ENCODE data around the gene GPR152.
"Not testable (repeated sequence)": the region's sequence is repeated elsewhere in the genome, so short reads cannot be mapped to it uniquely, and the experiment has no call there.

Gene GPR152

GRCh38 chr11:67410984-67411784, 41.3 kb downstream of the GPR152 start:
- no peak for DNase-seq (ENCODE audit: low read depth in 1 of 2, low spot score in 1 of 2)

DNA sequence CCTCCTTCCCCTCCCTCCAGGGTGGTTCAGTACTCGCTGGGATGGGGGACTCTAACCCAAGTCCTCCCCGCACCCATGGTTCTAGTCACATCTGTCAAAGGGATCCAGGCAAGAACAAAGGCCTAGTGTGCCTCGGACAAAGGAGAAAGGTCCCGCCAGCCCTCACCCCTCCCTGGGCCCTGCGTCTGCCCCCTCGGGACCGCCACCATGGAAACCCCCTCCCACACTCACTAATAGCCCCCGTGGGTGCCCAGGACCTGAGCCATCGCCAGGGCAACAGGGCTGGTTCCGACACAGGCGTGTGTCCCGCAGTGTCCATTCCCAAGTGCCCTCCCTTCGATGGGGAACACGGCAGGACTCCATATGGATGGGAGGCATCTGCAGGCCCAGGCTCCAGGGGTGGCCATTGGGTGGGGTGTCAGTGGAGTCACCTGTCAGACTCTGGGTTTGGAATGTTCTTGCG, 42.1 kb downstream of the GPR152 start:
- DNase-seq (ENCODE audit: low read depth in 1 of 2, low spot score in 1 of 2), result no peak

GRCh38 chr11:67409781-67410368, 42.7 kb downstream of the GPR152 start:
- DNase-seq (ENCODE audit: low read depth in 1 of 2, low spot score in 1 of 2), result no peak

DNA sequence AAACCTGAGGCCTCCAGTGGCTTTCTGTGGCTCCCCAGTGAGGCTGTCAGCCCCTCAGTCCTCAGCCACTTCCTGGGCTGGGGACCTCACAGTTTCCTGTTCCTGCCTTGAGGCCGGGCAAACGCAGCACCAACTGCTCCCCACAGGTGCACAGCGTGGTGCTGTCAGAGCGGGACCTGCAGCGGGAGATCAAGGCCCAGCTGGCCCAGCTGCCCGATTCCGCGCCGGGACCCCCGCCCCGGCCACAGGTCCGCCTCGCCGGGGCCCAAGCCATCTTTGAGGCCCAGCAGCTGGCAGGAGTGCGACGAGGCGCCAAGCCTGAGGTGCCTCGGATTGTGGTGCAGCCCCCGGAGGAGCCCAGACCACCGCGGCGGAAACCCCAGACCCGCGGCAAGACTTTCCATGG, 43.3 kb downstream of the GPR152 start:
- peak in 1 of 2 donors; percentile 56 for DNase-seq (ENCODE audit: low read depth in 1 of 2, low spot score in 1 of 2)

DNA sequence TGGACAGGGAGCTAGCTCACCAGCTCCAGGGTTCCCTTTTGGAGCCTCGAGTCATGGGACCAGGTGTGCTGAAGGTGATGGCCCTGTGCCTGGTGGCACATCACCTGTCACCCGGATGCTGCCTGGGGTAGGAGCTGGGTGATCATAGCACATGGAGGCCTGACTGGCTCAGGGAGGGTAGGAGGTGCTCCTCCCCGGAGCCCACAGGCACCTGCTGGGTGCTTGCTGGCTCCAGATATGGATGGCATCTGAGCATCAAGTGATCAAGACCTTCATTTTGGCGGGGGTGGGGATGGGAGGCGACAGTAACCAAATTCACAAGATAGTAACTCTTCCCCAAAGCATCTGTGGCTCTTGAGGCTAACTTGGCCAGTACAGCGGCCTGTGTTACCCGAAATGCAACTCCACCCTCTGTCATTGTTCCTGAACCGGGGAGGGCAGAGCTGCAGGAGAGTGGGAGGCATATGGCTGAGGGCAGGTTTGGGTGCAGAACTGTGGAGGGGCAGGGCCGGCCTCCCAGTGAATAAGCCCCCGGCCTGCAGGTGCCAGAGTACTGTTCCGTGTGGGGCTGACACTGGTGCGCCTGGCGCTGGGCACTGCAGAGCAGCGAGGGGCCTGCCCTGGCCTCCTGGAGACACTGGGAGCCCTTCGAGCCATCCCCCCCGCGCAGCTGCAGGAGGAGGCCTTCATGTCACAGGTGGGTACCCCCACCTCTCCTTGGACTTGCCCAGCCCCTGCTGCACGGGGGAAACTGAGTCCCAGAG, 43.9 kb downstream of the GPR152 start:
- DNase-seq (ENCODE audit: low read depth in 1 of 2, low spot score in 1 of 2), result no peak

GRCh38 chr11:67407688-67408163, 44.8 kb downstream of the GPR152 start:
- no peak for DNase-seq (ENCODE audit: low read depth in 1 of 2, low spot score in 1 of 2)

- DNase-seq (ENCODE audit: low read depth in 1 of 2, low spot score in 1 of 2), result no peak
Measured at GRCh38 chr11:67406969-67407687, 45.4 kb downstream of the GPR152 start.

DNA sequence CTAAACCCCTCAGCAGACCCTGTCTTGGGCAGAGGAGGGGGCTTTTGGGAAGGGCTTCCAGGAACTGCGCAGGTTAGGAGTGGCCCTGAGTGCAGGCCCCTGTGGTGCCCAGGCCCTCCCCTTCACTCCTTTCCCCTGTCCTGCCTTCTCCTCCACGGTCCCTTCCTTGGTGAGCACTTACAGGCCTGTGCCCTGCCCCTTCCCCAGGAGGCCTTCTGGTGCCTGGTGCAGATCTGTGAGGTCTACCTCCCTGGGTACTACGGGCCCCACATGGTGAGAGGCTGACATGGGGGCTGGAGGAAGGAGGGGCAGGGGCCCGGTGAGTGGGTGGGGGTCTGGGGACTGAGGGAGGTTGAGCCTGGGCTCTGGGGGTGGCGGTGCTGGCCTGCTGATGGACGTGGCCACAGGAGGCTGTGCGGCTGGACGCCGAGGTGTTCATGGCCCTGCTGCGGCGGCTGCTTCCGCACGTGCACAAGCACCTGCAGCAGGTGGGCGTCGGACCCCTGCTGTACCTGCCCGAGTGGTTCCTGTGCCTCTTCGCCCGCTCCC, 46.0 kb downstream of the GPR152 start:
- DNase-seq (ENCODE audit: low read depth in 1 of 2, low spot score in 1 of 2), result no peak

- DNase-seq (ENCODE audit: low read depth in 1 of 2, low spot score in 1 of 2), result no peak
Measured at GRCh38 chr11:67405688-67406339, 46.7 kb downstream of the GPR152 start.

- no peak for DNase-seq (ENCODE audit: low read depth in 1 of 2, low spot score in 1 of 2)
Measured at GRCh38 chr11:67405196-67405567, 47.3 kb downstream of the GPR152 start.

GRCh38 chr11:67404515-67405195, 47.9 kb downstream of the GPR152 start:
- no peak for DNase-seq (ENCODE audit: low read depth in 1 of 2, low spot score in 1 of 2)

DNA sequence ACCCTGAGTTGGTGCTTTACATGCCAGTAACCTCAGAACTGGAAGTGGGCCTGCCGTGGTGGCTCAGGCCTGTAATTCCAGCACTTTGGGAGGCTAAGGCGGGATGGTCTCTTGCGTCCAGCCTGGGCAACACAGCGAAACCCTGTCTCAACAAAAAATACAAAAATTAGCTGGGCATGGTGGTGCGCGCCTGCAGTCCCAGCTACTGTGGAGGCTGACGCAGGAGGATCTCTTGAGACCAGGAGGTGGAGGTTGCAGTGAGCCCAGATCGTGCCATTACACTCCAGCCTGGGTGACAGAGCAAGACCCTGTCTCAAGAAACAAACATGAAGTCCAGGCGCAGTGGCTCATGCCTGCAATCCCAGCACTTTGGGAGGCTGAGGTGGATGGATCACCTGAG, 49.4 kb downstream of the GPR152 start:
- DNase-seq (ENCODE audit: low read depth in 1 of 2, low spot score in 1 of 2), result not testable (repeated sequence)

GRCh38 chr11:67402192-67402839, 50.2 kb downstream of the GPR152 start:
- DNase-seq (ENCODE audit: low read depth in 1 of 2, low spot score in 1 of 2), result not testable (repeated sequence)

DNA sequence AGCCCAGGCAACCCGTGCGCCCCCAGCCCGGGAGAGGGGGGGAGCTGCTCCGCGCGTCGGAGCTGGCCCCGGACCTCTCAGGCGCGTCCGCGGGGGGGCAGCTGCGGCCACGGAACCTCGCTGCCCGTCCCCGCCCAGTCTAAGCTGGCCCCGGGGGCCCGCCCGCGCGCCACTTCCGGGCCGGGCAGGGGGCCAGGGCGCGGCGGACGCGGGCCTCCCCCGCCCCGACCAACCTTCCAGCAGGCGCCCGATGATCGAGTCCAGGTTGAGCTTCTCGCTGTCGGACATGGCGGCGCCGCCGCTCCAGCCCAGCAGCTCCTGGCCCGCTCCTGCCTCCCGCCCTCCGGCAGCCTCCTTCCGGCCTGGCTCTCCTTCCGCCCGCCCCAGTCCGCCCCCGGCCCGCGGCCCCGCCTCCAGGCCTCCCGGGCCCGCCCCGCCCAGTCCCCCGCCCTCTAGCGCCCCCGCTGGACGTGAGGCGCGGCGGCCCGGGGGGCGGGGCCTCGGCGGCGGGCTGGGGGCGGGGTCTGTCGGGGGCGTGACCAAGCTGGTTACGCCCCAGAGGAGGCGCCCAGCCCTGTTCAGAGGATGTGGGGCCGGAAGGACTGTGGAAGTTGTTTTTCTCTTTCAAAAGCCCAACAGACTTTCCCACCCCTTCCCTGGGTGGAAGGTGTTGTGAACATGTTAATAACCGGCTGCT, 50.9 kb downstream of the GPR152 start, which contains the start of gene PPP1CA:
PPP1CA (minus strand) TSS at position 364 of the 697 bp plus-strand sequence; CDS start at position 288, 76 bp downstream.
- peak; percentile 90 to 91 for DNase-seq (ENCODE audit: low read depth in 1 of 2, low spot score in 1 of 2)
